GM12892 (cell line): ENCODE data around the gene PCP2.

Experiments
- POLR2A ChIP-seq: IDR thresholded peaks from 2 replicates; pipeline ENCODE4 v1.6.1; 2011; ENCODE audit warnings: low read depth, low read length, control low read depth
- TAF1 ChIP-seq: IDR thresholded peaks from 2 replicates; pipeline ENCODE4 v1.6.1; 2011; ENCODE audit warnings: low read depth, mild to moderate bottlenecking, control low read depth, low read length, borderline replicate concordance

GRCh38 chr19:7657131-7657751 lies 23.7 kb upstream of the PCP2 start:
- TF ChIP-seq POLR2A (no peak), TAF1 (no peak)
